Renal cortex interstitium (tissue), 15 donors: Measurements from ENCODE around the gene PTCHD4. TPM values are rescaled to one million over a fixed set of nuclear protein-coding genes. Genes with fewer than 3 reads are reported as not detected.
"Not testable (repeated sequence)": the region's sequence is repeated elsewhere in the genome, so short reads cannot be mapped to it uniquely, and the experiment has no call there.

ENCODE experiments used
- DNase-seq, 11 donors: peaks; one replicate each; pipeline ENCODE4 v3.0.0-alpha.2; 2013; ENCODE audit warnings: low read depth in 9 of 11, low spot score in 4 of 11; ENCODE audit errors: extremely low read depth in 1 of 11
- long read RNA-seq, 16 experiments: transcript quantifications; one replicate each; lab custom pipeline, GENCODE V29; 2026
- polyA plus RNA-seq, 3 donors: library from polyadenylated mRNA; unstranded; fragments of 120-200 nt; gene quantifications; one replicate each; pipeline ENCODE4 v1.2.1, GENCODE V29; 2013; ENCODE audit not compliant: insufficient read length in 3 of 3

PTCHD4 gene
- polyA plus RNA-seq = 1 to 10 TPM in 2 of 3 donors, under 1 TPM in 1; 0.88 to 2.0 (median 1.1) TPM
- long read RNA-seq, donor 1 = 0 reads
- long read RNA-seq, donor 2 = 0 reads
- long read RNA-seq, donor 3 = 0 reads
- long read RNA-seq, donor 4 = 0 reads
- long read RNA-seq, donor 5 = 0 reads
- long read RNA-seq, donor 6, partial matches to known transcripts = 0 of 1 reads
- long read RNA-seq, donor 6, other reads (novel, unspliced or antisense) = 0 of 1 reads
- long read RNA-seq, donor 7 = 0 reads
- long read RNA-seq, donor 8 = 0 reads
- long read RNA-seq, donor 9 = 0 reads
- long read RNA-seq, donor 10, partial matches to known transcripts = 0 of 1 reads
- long read RNA-seq, donor 10, other reads (novel, unspliced or antisense) = 0 of 1 reads
- long read RNA-seq, donor 11 = 0 reads
- long read RNA-seq, donor 12, partial matches to known transcripts = 0 of 1 reads
- long read RNA-seq, donor 12, other reads (novel, unspliced or antisense) = 0 of 1 reads
- long read RNA-seq, donor 13 = 0 reads
- long read RNA-seq, donor 14 = 0 reads
- long read RNA-seq, donor 15 = 0 reads
- long read RNA-seq, donor 16 = 0 reads

DNA sequence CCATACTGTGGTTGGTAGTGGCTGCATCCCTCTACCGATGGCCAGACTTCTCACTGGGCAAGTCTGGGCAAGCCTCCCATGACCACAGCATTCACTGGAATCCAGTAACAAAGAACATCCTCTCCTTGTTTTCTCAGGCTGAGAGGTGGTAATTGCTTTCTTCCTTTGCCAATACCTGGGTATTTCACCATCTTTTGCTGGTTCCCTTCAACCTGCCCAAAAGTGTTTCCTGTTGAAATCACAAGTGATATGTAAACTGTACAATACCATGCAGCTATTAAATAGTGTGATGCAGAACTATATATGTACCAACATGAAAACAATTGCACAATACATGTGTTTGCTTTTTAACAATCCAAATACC lies at the start of gene PTCHD4:
TSS of gene PTCHD4 (minus strand) at position 55 of the 364 bp plus-strand sequence. CDS start 42,240 bp downstream, outside the sequence.
- DNase-seq = no peak

DNA sequence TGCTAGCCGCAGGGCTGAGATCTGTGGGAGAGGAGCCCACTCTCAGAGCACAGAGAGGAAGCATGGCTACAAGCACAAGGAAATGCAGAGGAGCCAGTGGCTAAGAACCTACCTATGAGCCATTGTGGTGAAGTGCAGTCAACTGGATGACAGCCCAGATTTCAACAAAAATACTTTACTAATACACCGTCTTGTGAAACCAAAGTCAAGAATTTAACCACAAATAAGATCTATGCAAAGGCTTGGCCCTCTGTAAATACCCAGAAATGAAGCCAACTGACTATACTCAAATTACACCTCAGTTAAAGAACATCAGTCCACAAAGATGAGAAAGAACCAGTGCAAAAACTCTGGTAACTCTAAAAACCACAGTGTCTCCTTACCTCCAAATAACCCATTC lies 40.1 kb upstream of the PTCHD4 start:
- DNase-seq = no peak

DNA sequence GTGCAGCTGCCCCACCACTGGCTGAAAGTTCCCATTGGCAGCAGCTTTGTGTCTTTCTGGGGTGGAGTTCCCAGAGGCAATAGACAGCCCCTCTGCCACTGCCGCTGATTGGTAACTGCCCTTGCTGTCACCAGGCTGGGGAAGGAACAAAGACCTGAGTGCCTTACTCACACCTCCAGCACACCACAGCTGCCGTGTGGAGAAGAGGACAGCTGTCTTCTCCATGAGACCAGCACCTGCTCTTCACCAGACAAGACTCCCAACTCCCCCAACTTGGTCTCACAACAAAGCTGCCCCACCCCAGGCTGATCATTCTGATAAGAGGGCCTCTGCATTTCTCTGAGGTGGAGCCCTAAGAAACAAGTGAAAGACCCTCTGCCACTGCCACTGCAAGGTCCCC lies 39.7 kb upstream of the PTCHD4 start:
- no peak for DNase-seq

DNA sequence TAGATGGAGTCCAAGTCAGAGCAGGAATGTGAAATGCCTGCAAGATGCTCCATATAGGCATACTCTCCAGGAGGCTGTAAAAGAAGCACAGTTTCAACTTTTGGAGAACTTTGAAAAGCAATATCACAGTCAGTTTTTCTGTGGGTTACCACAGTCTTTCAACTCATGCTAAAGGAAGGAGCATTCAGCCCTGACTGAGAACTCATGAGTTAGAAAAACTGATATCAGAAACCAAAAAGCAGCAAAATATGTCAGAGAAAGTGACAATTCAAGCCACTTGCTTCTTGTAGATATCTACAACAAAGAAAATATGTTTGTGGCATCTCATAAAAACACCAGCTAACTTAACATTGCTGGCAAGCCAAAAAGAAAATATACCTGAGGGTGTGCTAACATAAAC lies 36.1 kb upstream of the PTCHD4 start:
- DNase-seq = no peak

DNA sequence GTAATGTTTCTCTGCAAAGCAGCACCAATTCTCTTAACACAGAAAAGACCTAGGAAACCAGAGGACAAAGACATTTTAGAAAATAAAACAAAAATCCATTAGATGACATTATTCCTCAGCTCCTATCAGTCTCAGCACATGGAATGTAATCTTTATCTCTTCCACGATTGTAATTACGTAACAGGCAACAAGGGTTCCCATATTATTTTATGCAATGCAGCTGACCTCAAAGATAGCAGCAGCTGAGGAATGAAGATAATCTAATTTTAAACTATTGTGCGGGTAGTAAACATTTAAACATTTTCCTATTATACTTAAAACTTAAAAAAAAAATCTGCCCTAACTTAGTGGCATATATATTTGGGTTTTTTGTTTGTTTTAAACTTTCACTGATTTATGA lies 33.0 kb upstream of the PTCHD4 start:
- no peak for DNase-seq

DNA sequence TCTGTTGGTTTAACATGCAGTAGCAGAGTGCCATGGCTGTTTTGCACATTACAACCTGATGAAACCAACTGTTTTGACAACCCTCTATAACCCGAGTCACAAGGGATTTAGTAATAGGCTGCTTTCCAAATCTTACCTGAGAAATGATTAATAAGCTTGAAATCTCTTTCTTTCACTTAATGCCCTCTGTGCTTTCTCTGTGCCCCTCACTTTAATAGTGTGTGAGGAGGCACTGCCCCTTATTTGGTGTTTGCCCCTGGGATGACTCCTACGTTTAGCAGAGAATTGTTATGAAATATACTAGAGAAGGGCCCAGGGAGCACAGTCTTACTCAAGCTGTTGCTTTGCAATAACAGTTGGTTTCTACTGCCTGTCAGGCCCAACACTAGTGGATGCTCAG lies 31.0 kb upstream of the PTCHD4 start:
- DNase-seq = no peak

DNA sequence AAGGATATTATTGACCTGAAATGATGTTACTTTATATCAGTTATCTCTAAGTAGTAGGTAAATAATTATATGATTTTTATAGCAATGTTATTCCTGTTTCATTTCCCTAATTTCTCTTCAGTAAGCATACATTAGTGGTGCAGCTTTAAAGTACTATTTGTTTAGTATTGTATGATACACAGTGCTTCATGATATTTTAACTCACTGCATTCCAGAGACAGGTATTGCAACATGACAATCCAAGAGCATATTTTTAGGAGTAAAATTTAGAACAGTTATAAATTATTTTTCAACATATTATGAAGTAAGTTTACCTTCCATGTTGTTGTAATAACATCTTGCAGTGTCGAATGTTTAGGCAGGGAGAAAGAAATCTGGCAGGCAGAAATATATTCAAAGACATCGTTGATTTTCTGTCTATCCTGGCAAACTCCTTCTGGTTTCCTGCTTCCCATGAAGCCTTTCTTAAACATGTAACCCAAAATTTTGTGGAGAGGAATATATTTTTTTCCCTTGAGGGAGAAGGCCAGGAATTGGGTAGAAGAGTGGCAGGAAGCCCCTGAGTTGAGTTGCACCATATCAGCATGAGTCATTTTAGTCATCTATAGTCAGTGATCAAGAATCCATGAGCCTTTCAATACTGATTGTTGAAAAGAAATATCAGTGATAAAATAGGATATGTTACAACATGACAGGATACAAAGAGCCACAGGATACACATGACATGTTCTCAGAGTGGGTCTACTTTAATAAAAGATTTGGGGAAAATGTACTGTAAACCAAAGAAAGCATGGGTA lies 29.0 kb upstream of the PTCHD4 start:
- no peak for DNase-seq

DNA sequence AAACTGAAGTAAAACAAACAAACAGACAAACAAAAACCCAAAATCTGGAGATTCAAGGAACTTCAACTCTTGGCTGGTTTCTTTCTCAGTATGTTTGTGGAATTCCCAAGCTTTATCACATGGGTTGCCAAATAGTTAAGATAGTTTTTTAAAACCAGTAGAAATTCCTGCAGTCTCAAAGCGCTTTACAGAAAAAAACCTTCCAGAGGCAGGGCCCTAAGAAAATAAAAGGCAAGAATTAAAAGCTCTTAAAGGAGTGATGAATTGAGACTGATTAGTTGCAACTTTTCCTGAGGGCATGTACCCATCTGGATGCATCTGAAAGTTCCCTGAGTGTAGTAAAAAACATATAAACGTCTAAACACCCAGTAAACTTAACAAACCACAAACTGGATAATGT lies 25.9 kb upstream of the PTCHD4 start:
- DNase-seq = no peak

DNA sequence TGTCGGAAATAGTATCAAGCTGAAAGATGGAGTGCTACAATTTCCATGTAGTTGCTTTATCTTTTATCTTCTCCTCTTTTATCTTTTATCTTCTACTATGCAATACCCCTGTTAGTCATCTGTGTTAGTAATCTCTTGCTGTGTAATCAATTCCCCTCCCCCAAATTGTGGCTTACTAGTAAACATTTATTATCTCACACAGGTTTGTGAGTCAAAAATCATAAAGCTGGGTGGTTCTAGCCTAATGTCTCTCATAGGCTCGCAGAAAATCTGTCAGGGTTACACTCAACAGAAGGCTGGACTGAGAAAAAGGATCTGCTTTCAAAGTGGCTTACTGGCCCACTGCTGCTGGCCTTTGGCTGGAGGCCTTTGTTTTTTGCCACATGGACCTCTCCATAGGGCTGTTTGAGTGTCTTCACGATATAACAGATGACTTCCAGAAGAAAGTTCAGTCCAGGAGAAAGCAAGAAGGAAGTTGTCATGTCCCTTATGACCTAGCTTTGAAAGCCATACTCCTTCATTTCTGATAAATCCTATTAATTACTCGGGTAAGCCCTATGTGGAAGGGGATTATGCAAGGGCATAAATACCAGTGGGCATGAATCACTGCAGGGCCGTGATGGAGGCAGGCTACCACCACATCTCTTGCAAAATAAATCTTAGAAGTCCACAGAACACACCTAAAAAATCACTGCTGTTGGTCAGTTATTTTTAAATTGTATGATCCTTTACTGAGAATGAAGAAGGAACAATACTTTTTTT lies 24.5 kb upstream of the PTCHD4 start:
- no peak for DNase-seq

DNA sequence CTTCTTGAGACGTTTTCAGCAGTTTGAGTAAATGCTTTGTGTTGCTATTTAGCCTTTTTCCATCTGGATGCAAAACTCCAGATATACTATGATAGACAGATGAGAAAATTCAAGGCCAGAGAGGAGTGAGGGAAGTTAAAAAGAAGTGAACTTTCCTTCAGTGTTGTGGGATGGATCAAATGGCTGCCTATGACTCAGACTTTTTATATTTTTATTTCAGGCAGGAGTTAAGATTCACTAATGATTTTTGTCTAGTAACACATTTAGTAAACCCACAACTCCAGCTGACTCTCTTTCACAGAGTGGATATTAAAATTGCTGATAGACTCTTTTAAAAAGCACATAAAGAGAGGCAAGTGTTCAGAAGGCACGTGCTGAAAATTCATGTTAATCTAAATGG lies 23.2 kb upstream of the PTCHD4 start:
- no peak for DNase-seq

DNA sequence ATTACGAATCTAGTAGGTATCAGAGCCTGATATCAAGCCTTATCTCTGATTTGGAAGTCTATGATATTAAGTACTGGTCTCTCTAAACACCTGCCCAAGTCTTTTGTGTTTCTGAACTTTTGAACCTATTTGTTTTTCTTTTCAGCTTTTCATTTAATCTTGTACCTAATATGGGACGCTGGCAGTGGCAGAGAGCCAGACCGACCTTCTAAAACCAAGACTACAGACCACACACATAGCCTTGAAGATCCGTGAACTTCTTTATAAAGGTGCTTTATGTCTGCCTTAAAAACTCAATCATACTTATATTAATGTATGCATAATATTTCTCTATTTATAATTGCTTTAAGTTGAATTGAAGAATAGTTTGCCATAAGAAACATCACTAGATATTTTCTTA lies 12.6 kb upstream of the PTCHD4 start:
- no peak for DNase-seq

DNA sequence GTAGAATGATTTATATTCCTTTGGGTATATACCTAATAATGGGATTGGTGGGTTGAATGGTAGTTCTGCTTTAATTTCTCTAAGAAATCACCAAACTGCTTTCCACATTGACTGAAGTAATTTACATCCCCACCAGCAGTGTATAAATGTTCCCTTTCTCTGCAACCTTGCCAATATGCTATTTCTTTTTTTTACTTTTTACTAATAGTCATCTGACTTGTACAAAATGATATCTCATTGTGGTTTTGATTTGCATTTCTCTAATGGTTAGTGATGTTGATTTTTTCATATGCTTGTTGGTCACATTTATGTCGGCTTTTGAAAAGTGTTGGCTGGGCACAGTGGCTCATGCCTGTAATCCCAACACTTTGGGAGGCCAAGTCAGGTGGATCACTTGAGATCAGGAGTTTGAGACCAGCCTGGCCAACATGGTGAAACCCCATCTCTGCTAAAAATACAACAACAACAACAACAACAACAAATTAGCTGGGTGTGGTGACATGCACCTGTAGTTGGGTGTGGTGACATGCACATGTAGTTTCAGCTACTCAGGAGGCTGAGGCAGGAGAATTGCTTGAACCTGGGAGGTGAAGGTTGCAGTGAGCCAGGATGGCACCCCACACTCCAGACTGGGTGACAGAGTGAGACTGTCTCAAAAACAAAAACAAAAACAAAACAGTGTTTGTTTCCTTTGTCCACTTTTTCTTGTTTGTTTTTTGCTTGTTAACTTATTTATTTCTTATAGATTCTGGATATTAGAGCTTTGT lies 11.2 kb upstream of the PTCHD4 start:
- DNase-seq = not testable (repeated sequence)

DNA sequence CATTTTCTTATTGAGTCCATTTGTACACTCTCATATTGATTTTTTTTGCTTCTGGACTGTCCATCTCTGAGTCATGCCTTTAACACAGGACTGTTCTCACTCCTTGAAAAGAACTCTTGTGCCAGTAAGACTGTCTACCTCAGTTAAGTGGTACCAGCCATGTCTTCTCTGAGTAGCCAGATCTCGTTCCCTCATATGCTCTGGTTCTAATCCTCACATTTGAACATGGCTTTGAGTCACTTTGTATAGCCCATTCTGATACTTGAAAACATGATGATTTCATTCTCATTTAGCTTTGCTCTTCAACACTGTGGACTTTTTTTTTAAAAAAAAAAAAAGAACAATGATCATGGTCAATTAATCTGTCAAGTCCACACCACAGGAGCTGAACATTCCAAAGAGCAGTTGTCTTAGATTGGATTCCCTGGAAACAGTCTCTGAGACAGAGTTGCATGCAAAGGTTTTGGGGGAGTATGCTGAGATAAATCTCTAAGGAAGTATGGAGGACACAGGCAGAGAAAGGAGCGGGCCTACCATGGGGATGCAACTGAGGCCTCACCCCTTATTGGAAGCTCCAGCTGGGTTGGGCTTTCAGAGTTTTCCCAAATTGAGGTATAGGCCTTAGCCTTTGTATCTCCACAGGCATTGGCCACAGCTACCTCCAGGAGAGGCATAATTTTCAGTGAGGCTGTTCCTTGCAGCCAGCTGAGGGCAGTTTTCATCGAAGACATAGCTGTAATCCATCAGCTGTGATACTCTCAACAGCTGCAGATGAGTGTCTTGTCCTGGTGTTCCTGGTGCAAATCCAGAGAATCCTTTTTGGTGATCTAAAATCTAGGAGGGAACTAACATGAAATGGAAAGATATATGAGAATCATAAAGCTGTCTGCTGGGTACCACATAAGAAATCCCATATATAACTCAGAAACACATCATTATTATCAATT lies 6.0 kb upstream of the PTCHD4 start:
- DNase-seq = peak in 1 of 11 donors; percentile 6

DNA sequence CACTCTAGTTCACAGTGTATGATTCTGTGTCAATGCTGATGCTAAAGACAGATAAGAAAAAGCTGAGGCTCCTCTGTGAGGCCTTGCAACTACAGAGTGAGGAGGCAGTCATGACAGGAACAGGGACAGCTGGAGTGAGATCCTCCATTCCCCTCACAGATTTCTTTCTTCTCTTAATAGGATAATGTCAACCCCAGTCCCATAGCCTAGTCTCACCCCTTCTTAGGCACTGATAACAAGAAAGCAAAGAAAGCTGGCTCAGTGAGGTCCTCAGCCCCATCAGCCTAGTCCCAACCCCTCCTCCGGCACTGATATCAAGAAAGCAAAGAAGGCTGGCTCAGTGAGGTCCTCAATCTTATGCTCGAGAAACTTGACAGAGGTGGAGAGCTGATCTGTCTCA lies 2.1 kb upstream of the PTCHD4 start:
- no peak for DNase-seq

DNA sequence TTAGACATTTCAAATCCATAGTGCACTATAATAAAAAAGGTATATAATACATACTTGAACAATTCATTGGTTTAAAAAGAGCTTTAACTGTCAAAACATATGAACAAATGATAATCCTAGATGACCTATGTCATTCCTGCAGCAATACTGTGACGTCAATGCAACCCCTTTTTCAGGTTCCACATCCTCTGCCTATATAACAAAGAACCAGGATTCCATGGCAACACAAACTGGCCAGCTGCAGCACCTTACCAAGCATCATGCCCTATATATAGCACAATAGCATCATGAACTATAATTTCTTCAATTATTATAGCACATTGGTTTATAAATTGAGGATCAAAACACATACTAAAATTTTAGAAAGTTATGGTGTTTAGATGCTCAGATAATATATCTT lies 578 bp upstream of the PTCHD4 start:
- DNase-seq = no peak

DNA sequence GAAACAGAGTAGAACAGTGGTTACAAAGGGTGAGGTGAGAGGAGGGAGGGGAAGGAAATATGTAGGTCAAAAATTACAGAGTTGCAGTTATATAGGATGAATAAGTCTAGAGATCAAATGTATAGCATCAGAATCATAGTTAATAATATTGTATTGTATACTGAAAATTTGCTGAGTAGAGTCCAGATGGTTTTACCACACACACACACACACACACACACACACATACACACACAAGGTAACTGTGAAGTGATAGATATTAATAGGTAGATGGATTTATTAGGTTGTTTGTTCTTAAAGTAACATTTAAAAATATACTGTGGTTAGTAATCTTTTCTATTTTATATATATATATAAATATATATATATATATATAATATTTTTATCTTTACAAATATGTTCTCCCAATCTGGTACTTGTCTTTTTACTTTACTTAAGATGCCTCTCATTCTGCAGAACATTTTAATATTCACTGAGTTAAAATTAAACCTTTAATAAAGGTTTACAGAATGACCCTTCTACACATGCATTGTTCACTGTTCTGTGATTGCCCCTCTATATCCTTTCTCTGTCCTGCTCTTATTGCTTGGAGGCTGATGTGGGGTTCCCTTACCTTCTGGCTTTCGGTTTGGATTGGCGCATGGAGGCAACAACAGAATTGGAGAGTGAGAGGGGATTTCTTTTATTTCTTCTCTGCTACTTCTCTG lies 408 bp downstream of the PTCHD4 start:
- no peak for DNase-seq

DNA sequence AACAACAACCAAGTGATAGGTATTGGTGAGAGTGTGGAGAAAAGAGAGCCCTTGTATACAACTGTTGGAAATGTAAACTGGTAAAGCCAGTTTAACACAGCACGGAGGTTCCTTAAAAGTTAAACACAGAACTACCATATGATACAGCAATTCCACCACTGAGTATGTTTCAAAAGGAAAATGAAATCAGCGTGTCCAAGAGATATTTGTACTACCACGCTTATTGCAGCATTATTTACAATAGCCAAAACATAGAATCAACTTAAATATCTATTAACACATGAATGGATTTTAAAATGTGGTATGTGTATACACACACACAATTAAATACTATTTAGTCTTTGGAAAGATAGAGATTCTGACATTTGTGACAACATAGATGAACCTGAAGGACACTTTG lies 1.1 kb downstream of the PTCHD4 start:
- no peak for DNase-seq
